HEK293T (cell line): Measurements from ENCODE around the gene GPR15.

Experiments
- ARNT ChIP-seq: fragments of 450-650 bp; IDR thresholded peaks from 2 replicates; pipeline ENCODE4 v1.6.1; 2017; ENCODE audit warnings: mild to moderate bottlenecking
- ELF4 ChIP-seq: fragments of 450-650 bp; IDR thresholded peaks from 2 replicates; pipeline ENCODE4 v1.6.1; 2017; ENCODE audit warnings: antibody characterized with exemption
- FOXA1 ChIP-seq: fragments of 450-650 bp; IDR thresholded peaks from 2 replicates; pipeline ENCODE4 v1.6.1; 2016; ENCODE audit warnings: mild to moderate bottlenecking
- FOXM1 ChIP-seq: fragments of 450-650 bp; IDR thresholded peaks from 2 replicates; pipeline ENCODE4 v1.6.1; 2017; ENCODE audit warnings: mild to moderate bottlenecking, borderline replicate concordance
- LEF1 ChIP-seq: fragments of 450-650 bp; IDR thresholded peaks from 2 replicates; pipeline ENCODE4 v1.6.1; 2017; ENCODE audit warnings: mild to moderate bottlenecking, borderline replicate concordance
- NFRKB ChIP-seq: fragments of 450-650 bp; IDR thresholded peaks from 2 replicates; pipeline ENCODE4 v1.6.1; 2016; ENCODE audit warnings: mild to moderate bottlenecking, moderate library complexity
- PKNOX1 ChIP-seq: fragments of 450-650 bp; IDR thresholded peaks from 2 replicates; pipeline ENCODE4 v1.6.1; 2016
- SP1 ChIP-seq: fragments of 450-650 bp; IDR thresholded peaks from 2 replicates; pipeline ENCODE4 v1.6.1; 2017
- SUZ12 ChIP-seq: fragments of 450-650 bp; IDR thresholded peaks from 2 replicates; pipeline ENCODE4 v1.6.1; 2016; ENCODE audit warnings: mild to moderate bottlenecking
- TARDBP ChIP-seq: fragments of 450-650 bp; IDR thresholded peaks from 2 replicates; pipeline ENCODE4 v1.6.1; 2016
- ZNF384 ChIP-seq: fragments of 450-650 bp; IDR thresholded peaks from 2 replicates; pipeline ENCODE4 v1.6.1; 2016

- TF ChIP-seq SP1 = no peak
- no peak for TF ChIP-seq ELF4
- no peak for TF ChIP-seq ARNT
- TF ChIP-seq LEF1 = no peak
- TF ChIP-seq FOXM1 = no peak
- no peak for TF ChIP-seq TARDBP
- no peak for TF ChIP-seq FOXA1
- TF ChIP-seq NFRKB = no peak
- TF ChIP-seq SUZ12 = no peak
- TF ChIP-seq ZNF384 = no peak
- TF ChIP-seq PKNOX1 = no peak
Measured at GRCh38 chr3:98565843-98566242, 34.1 kb downstream of the GPR15 start.
